ENCODE data around the gene SLC6A3.

SLC6A3 gene

GRCh38 chr5:1404062-1404461, 41.2 kb downstream of the SLC6A3 start:
- no peak for DNase-seq

- DNase-seq: no peak
Measured at GRCh38 chr5:1402611-1403255, 42.5 kb downstream of the SLC6A3 start.

- no peak for DNase-seq
Measured at GRCh38 chr5:1401536-1402138, 43.6 kb downstream of the SLC6A3 start.

DNA sequence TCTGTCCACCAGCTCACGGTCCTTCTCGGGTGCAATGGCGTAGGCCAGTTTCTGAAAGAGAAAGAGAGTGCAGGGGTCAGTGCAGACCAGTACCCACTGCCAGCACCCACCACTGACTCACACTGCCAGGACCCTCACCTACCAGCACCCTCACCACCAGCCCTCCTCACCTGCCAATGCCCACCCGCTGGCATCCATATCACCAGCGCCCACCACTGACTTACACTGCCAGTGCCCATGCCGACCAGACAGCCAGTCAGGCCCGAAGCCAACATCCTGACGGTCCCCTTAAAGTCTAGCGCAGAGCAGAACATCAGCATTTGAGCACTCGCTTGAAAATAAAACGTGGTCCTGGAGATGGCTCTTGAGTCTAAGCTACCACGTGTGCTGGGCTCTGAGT, 44.3 kb downstream of the SLC6A3 start:
- DNase-seq: no peak

- DNase-seq: no peak
Measured at GRCh38 chr5:1400211-1400855, 44.9 kb downstream of the SLC6A3 start.

- no peak for DNase-seq
Measured at GRCh38 chr5:1399737-1400136, 45.5 kb downstream of the SLC6A3 start.

GRCh38 chr5:1396293-1396816, 48.9 kb downstream of the SLC6A3 start:
- no peak for DNase-seq

GRCh38 chr5:1394881-1395860, 50.1 kb downstream of the SLC6A3 start:
- DNase-seq: no peak

- DNase-seq: no peak
Measured at GRCh38 chr5:1393571-1394501, 51.4 kb downstream of the SLC6A3 start.

DNA sequence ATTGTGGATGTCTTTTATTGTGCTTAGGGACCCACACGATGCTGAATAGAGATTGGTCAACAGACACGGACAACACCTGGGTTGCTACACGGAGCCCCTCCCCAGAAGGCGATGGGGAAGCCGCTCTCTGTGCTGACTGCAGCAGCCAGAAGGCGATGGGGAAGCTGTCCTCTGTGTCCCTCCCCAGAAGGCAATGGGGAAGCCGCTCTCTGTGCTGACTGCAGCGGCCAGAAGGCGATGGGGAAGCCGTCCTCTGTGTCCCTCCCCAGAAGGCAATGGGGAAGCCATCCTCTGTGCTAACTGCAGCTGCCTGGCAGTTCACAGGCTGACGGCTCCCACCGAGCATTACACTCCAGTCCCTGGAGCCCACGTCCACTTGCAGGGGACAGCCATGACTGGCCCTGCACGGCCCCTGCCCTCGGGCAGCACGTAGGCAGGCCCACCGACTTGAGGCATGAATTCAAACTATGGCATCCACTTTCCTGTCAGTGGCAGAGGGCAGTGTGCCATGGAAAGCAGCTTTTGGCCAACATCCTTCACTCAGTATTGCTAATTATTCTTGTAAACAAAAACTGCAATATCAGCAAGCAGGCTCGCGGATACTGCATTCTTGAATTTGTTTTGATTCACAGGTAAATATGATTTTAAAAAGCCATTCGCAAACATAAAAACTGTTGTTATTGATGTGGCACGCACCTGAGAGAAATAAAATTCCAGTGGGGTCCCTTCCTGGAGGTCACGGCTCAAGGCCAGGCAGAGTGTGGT, 52.3 kb downstream of the SLC6A3 start:
- no peak for DNase-seq

DNA sequence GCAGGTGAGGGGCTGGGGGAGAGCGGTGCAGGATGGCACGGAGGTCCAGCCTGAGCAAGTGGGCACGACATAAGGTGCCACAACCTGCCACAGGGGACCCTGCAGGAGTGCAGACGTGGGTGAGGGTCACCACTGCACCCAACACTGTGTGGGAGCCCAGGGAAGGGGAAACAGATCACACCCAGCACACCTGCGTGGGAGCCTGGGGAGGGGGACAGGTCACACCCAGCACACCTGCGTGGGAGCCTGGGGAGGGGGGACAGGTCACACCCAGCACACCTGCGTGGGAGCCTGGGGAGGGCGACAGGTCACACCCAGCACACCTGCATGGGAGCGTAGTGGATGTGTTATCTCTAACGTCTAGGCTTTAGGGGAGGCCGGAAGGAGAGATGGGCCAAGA, 53.0 kb downstream of the SLC6A3 start:
- DNase-seq: no peak

- DNase-seq: no peak
Measured at GRCh38 chr5:1391691-1392090, 53.5 kb downstream of the SLC6A3 start.

DNA sequence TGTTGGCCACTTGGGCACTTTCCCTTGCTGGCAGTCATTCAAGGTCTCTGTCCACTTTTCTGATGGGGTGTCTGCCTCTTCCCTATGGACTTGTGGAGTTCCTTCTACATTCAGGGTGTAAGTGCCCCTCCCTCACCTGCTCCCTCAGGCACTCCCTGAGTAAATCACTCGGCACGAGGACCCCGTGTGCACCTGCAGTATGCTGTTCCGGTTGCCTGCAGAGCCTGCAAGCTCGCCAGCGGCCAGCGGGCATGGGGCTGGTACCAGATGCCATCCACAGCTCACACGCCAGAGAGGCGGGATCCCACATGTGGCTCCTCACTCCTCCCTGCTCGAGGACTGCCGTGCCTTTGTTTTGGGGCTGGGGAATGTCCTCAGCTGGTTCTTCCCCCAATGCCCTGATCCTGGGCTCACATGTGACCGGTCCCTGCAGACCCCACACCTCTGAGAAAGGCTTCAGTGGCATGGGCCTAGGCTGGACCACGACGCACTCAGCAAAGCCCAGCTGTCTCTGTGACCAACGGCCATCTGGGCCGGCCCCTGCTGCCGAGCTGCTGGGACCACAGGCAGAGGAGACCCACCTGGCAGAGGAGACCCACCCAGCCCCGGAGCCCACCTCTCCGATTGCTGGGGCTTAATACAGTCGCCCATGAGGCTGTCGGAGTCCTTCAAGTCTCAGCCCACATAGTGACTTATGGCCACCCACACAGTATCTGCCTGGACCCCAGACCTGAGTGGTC, 54.2 kb downstream of the SLC6A3 start:
- DNase-seq: no peak

GRCh38 chr5:1390333-1390732, 54.9 kb downstream of the SLC6A3 start:
- no peak for DNase-seq

DNA sequence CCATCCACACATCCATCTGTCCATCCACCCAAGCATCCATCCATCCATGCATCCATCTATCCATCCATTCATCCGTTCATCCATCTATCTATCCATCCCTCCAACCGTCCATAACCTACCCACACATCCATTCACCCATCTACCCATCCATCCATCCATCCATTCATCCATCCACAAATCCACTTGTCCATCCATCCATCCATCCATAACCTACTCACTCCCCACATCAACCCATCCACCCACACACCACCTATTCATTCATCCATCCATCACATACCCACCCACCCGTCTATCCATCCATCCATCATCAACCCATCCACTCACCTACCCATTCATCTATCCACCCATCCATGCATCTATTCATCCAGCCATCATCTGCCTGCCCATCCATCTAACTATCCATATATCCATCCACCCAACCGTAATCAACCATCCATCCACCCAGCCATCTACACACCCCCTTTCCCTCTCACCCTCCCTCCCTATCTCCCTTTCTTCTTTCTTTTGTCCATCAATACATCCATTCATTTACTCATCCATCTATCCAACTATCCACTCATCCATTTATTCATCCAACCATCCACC, 56.8 kb downstream of the SLC6A3 start:
- no peak for DNase-seq

DNA sequence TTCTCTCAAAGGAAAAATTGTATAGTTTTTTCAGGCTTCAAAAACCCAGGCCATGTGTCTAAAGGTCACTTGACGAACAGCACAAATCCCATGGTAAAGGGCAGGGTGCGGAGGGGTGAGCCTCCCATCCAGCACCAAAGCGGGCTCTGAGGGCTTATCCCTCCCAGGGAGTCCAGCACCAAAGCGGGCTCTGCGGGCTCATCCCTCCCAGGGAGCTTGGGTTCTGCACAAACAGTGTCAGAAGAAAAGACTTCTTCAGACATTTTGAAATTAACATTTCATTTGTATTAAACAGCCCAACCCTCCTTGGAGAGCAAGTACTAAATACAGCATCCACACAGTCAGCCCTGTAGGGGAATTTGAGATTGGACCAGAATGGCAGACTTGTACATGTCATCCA, 57.4 kb downstream of the SLC6A3 start:
- DNase-seq: no peak

- DNase-seq: no peak
Measured at GRCh38 chr5:1387059-1387755, 58.0 kb downstream of the SLC6A3 start.

DNA sequence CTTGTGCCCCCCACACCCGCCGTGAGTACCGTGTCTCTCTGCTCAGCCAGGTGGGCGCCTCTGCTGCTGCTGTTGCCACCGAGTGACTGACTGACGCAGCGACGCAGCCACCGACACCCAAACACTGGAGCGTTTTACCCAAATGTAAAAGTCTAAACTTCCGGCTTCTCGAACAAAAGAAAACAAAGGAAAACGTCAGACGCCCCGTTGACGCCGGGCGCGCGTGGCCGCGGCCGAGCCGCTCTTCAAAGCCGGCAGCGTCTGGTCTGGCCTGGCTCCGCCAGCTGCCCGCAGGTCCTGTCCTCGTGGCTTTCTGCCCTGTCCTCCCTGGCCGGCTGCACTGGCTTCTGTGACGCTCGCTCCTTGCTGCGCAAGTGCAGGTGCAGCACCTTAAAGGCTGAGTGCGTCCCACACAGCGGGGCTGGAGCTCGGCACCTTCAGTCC, 58.9 kb downstream of the SLC6A3 start:
- DNase-seq: no peak
